ENCODE data around the gene KCNG2.

GRCh38 chr18:79841936-79842335, 44.2 kb downstream of the KCNG2 start:
- TF ChIP-seq CTCF (tag by site-specific recombination; IDR thresholded peaks at IDR 0.05) (no peak), PATZ1 (tag by site-specific recombination; IDR thresholded peaks at IDR 0.05) (no peak), ZNF324 (tag by site-specific recombination; IDR thresholded peaks at IDR 0.05) (no peak), ZNF501 (tag by site-specific recombination; IDR thresholded peaks at IDR 0.05) (no peak), ZNF311 (tag by site-specific recombination; IDR thresholded peaks at IDR 0.05; ENCODE audit: borderline replicate concordance) (no peak), ZNF426 (tag by site-specific recombination; IDR thresholded peaks at IDR 0.05) (no peak), ZNF362 (tag by site-specific recombination; IDR thresholded peaks at IDR 0.05) (no peak)
